Neural progenitor cell (in vitro differentiated cells): ENCODE results near the gene PQBP1. TPM values are rescaled to one million over a fixed set of nuclear protein-coding genes. Genes with fewer than 3 reads are reported as not detected.

Experiments
- DNase-seq: peaks from one replicate; pipeline ENCODE4 v3.0.0-alpha.2; 2016; ENCODE audit warnings: low spot score
- H2AFZ ChIP-seq: fragments of 200-600 bp; sonication (generic); replicated peaks from 2 replicates; pipeline ENCODE4 v1.6.1; 2016; ENCODE audit warnings: antibody characterized with exemption
- H3F3A ChIP-seq: fragments of 200-600 bp; sonication (generic); 2 replicates; pipeline ENCODE4 v1.6.1; 2016; ENCODE audit warnings: antibody characterized with exemption, low read depth
- H3K27ac ChIP-seq: fragments of 200-600 bp; sonication (generic); 2 replicates; pipeline ENCODE4 v1.5.1; 2016; ENCODE audit warnings: mild to moderate bottlenecking
- H3K27me3 ChIP-seq: fragments of 200-600 bp; sonication (generic); 2 replicates; pipeline ENCODE4 v1.6.1; 2016; ENCODE audit warnings: mild to moderate bottlenecking, moderate library complexity
- H3K36me3 ChIP-seq: fragments of 200-600 bp; sonication (generic); 2 replicates; pipeline ENCODE4 v1.5.1; 2016
- H3K4me1 ChIP-seq: fragments of 200-600 bp; sonication (generic); 2 replicates; pipeline ENCODE4 v1.6.1; 2016; ENCODE audit warnings: mixed run types
- H3K4me2 ChIP-seq: fragments of 200-600 bp; sonication (generic); 2 replicates; pipeline ENCODE4 v1.6.1; 2016
- H3K4me3 ChIP-seq: fragments of 200-600 bp; sonication (generic); 2 replicates; pipeline ENCODE4 v1.5.1; 2016
- H3K79me2 ChIP-seq: fragments of 200-600 bp; sonication (generic); 2 replicates; pipeline ENCODE4 v1.6.1; 2016; ENCODE audit warnings: low read depth
- H3K9ac ChIP-seq: fragments of 200-600 bp; sonication (generic); 2 replicates; pipeline ENCODE4 v1.6.1; 2016
- H3K9me3 ChIP-seq: fragments of 200-600 bp; sonication (generic); 2 replicates; pipeline ENCODE4 v1.5.1; 2016; ENCODE audit warnings: low read depth
- H4K20me1 ChIP-seq: fragments of 200-600 bp; sonication (generic); 2 replicates; pipeline ENCODE4 v1.6.1; 2016; ENCODE audit warnings: low read depth
- H3K27ac Mint-ChIP-seq: 3 replicates; pipeline ENCODE4 v1.8.0; 2021; ENCODE audit warnings: mixed read lengths
- H3K27me3 Mint-ChIP-seq: 2 replicates; pipeline ENCODE4 v1.8.0; 2022; ENCODE audit warnings: low read depth, mild to moderate bottlenecking, inconsistent platforms, moderate library complexity, mixed read lengths; ENCODE audit not compliant: insufficient read depth
- H3K36me3 Mint-ChIP-seq: 3 replicates; pipeline ENCODE4 v1.8.0; 2021; ENCODE audit warnings: mixed read lengths
- H3K4me1 Mint-ChIP-seq: 3 replicates; pipeline ENCODE4 v1.8.0; 2021; ENCODE audit warnings: mixed read lengths
- H3K4me3 Mint-ChIP-seq: 3 replicates; pipeline ENCODE4 v1.8.0; 2021; ENCODE audit warnings: mild to moderate bottlenecking, moderate library complexity, mixed read lengths
- H3K9me3 Mint-ChIP-seq: 3 replicates; pipeline ENCODE4 v1.8.0; 2020; ENCODE audit warnings: mixed read lengths
- CTCF ChIP-seq: fragments of 200-600 bp; sonication (generic); IDR thresholded peaks from 2 replicates; pipeline ENCODE4 v1.5.1; 2017; ENCODE audit warnings: antibody characterized with exemption, mild to moderate bottlenecking
- EZH2 ChIP-seq: fragments of 200-600 bp; sonication (generic); IDR thresholded peaks from 2 replicates; pipeline ENCODE4 v1.6.1; 2017; ENCODE audit warnings: antibody characterized with exemption, mild to moderate bottlenecking, moderate library complexity
- EZH2phosphoT487 ChIP-seq: fragments of 200-600 bp; sonication (generic); IDR thresholded peaks from 2 replicates; pipeline ENCODE4 v1.6.1; 2017; ENCODE audit warnings: antibody characterized with exemption
- total RNA-seq: library from RNA; depleted of rRNA; stranded (reverse); fragments of >200 nt; gene quantifications from 2 replicates; pipeline ENCODE4 v1.2.3, GENCODE V29; 2015; ENCODE audit warnings: low replicate concordance

The PQBP1 gene
- total RNA-seq, 1 donor from 2014 or later = 26.9 TPM

- no peaks in the 10 kb centered on the region for H3F3A ChIP-seq
- no peak overlapping the region for H3K4me3 ChIP-seq
- H3K27me3 ChIP-seq = no peaks in the 10 kb centered on the region
- no peaks in the 10 kb centered on the region for H3K36me3 ChIP-seq
- TF ChIP-seq EZH2 (no peak), CTCF (no peak), EZH2phosphoT487 (no peak)
- H3K4me1 Mint-ChIP-seq = no peaks in the 10 kb centered on the region
- H3K9ac ChIP-seq = no peak overlapping the region
- no peak overlapping the region for H3K27ac ChIP-seq
- H3K9me3 ChIP-seq = no peaks in the 10 kb centered on the region
- no peak for DNase-seq
- H3K4me3 Mint-ChIP-seq = no peak overlapping the region
- H4K20me1 ChIP-seq = peaks cover 35% of the 10 kb centered on the region
- peaks cover 65% of the 10 kb centered on the region for H3K79me2 ChIP-seq
- H3K27me3 Mint-ChIP-seq = peaks cover 2% of the 10 kb centered on the region
- peaks cover 3% of the 10 kb centered on the region for H3K9me3 Mint-ChIP-seq
- H3K4me2 ChIP-seq = no peak overlapping the region
- peaks cover 2% of the 10 kb centered on the region for H3K36me3 Mint-ChIP-seq
- no peaks in the 10 kb centered on the region for H3K4me1 ChIP-seq
- no peak overlapping the region for H3K27ac Mint-ChIP-seq
- no peak overlapping the region for H2AFZ ChIP-seq
Measured at GRCh38 chrX:48948589-48948988, 50.9 kb downstream of the PQBP1 start.

Other genes with a start within 250 kb of the PQBP1 start
- 0.37 TPM in 1 of 2 replicates, not detected in the other for gene WAS, start 214.1 kb upstream of the PQBP1 start, total RNA-seq
- gene SUV39H1, start 201.2 kb upstream of the PQBP1 start, total RNA-seq = 9.4 and 13.9 TPM in 2 replicates
- gene GLOD5, start 136.2 kb upstream of the PQBP1 start, total RNA-seq = not detected in 2 replicates
- not detected in 2 replicates for gene GATA1, start 111.3 kb upstream of the PQBP1 start, total RNA-seq
- gene HDAC6, start 95.9 kb upstream of the PQBP1 start, total RNA-seq = 127 and 135 TPM in 2 replicates
- 0.50 TPM in 1 of 2 replicates, not detected in the other for gene ERAS, start 71.4 kb upstream of the PQBP1 start, total RNA-seq
- 2.4 TPM in 1 of 2 replicates, not detected in the other for gene PCSK1N, start 62.3 kb upstream of the PQBP1 start, total RNA-seq
- gene TIMM17B, start 162 bp upstream of the PQBP1 start, total RNA-seq = 48.7 and 105 TPM in 2 replicates
- 8.6 and 11.7 TPM in 2 replicates for gene SLC35A2, start 13.7 kb downstream of the PQBP1 start, total RNA-seq
- gene PIM2, start 21.1 kb downstream of the PQBP1 start, total RNA-seq = 14.7 and 16.6 TPM in 2 replicates
- 38.6 and 46.3 TPM in 2 replicates for gene OTUD5, start 59.7 kb downstream of the PQBP1 start, total RNA-seq
- gene KCND1, start 73.9 kb downstream of the PQBP1 start, total RNA-seq = 0.39 and 1.4 TPM in 2 replicates
- gene GRIPAP1, start 104.3 kb downstream of the PQBP1 start, total RNA-seq = 30.1 and 38.9 TPM in 2 replicates
- 7.9 and 25.6 TPM in 2 replicates for gene TFE3, start 145.4 kb downstream of the PQBP1 start, total RNA-seq
- gene CCDC120, start 161.1 kb downstream of the PQBP1 start, total RNA-seq = 1.1 and 3.1 TPM in 2 replicates
- 0.30 and 11.0 TPM in 2 replicates for gene PRAF2, start 176.1 kb downstream of the PQBP1 start, total RNA-seq
- 19.7 and 22.2 TPM in 2 replicates for gene WDR45, start 182.0 kb downstream of the PQBP1 start, total RNA-seq
- gene GPKOW, start 225.8 kb downstream of the PQBP1 start, total RNA-seq = 11.2 and 20.6 TPM in 2 replicates